AG10803 (cell line): Measurements from ENCODE around the gene APCDD1.
"Not testable (repeated sequence)": the region's sequence is repeated elsewhere in the genome, so short reads cannot be mapped to it uniquely, and the experiment has no call there.

Source experiments
- DNase-seq: peaks from one replicate; pipeline ENCODE4 v3.0.0; 2010; ENCODE audit warnings: low read depth
- H3K4me3 ChIP-seq: 2 replicates; pipeline ENCODE4 v1.5.1; 2011; ENCODE audit warnings: mild to moderate bottlenecking, low read length, control low read depth
- TF ChIP-seq, protein P1 (sequence below): conservative IDR thresholded peaks from 2 replicates; pipeline ENCODE4 v1.5.1; 2011; ENCODE audit warnings: mild to moderate bottlenecking, low read length, control low read depth, inconsistent platforms

The APCDD1 gene

DNA sequence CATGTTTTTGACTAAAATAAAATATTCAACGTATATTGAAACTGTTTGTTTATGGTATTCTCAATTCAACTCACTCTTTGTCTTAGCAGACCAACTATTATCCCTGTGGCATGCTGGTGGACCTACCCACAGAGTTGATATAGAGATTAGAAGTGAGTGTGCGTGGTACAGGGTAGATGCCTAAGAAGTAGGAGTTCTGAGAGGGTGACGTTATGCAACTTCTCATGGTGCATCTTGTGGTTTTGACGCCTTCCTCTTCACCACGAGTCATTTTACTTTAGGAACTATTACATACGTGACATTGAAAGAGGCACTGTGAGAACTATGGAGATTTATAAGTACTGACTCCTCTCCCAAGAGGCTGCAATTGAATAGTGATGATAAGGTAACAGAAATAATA, 44.8 kb downstream of the APCDD1 start:
- DNase-seq, result no peak
- H3K4me3 ChIP-seq, result no peak overlapping the region
- TF ChIP-seq, protein P1, sequence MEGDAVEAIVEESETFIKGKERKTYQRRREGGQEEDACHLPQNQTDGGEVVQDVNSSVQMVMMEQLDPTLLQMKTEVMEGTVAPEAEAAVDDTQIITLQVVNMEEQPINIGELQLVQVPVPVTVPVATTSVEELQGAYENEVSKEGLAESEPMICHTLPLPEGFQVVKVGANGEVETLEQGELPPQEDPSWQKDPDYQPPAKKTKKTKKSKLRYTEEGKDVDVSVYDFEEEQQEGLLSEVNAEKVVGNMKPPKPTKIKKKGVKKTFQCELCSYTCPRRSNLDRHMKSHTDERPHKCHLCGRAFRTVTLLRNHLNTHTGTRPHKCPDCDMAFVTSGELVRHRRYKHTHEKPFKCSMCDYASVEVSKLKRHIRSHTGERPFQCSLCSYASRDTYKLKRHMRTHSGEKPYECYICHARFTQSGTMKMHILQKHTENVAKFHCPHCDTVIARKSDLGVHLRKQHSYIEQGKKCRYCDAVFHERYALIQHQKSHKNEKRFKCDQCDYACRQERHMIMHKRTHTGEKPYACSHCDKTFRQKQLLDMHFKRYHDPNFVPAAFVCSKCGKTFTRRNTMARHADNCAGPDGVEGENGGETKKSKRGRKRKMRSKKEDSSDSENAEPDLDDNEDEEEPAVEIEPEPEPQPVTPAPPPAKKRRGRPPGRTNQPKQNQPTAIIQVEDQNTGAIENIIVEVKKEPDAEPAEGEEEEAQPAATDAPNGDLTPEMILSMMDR, result no peak

DNA sequence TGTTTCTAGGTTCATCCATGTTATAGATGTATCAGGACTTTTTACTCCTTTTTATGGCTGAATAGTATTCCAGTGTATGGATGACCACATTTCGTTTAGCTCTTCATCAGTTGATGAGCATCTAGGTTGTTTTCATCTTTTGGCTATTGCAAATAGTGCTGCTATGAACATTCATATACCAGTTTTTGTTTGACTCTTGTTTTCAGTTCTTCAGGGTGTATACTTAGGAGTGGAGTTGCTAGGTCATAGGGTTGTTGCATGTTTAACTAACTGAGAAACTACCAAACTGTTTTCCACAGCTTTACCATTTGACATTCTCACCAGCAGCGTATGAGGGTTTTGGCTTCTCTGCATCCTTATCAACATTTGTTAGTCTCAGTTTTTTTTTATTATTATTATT, 45.6 kb downstream of the APCDD1 start:
- DNase-seq, result no peak
- TF ChIP-seq, protein P1, result no peak
- H3K4me3 ChIP-seq, result no peak overlapping the region

DNA sequence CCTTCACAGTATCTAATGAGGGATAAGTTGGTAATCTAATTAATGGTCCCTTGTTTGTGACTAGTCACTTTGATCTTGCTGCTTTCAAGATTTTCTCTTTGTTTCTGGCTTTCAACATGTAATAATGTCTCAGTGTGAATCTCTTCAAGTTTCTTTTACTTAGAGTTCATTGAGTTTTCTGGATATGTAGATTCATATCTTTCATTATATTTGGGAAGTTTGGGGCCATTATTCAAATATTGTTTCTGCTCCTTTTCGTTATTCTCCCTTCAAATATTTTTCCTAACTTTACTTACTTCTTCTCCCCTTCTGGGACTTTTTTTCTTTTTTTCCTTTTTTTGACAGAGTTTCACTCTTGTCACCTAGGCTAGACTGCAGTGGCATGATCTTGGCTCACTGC, 50.3 kb downstream of the APCDD1 start:
- TF ChIP-seq, protein P1, result no peak

DNA sequence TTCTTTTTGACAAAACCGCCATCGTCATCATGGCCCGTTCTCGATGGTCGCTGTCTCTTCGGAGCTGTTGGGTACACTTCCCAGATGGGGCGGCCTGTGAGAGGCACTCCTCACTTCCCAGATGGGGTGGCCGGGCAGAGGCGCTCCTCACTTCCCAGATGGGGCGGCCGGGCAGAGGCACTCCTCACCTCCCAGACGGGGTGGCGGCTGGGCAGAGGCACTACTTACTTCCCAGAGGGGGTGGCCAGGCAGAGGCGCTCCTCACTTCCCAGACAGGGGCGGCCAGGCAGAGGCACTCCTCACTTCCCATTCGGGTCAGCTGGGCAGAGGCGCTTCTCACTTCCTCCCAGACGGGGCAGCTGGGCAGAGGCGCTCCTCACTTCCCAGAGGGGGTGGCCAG, 51.5 kb downstream of the APCDD1 start:
- DNase-seq, H3K4me3 ChIP-seq: not testable (repeated sequence)

More for the DNA sequence above, 50.3 kb downstream of the APCDD1 start:
- no peak for DNase-seq
- H3K4me3 ChIP-seq, result no peak overlapping the region

DNA sequence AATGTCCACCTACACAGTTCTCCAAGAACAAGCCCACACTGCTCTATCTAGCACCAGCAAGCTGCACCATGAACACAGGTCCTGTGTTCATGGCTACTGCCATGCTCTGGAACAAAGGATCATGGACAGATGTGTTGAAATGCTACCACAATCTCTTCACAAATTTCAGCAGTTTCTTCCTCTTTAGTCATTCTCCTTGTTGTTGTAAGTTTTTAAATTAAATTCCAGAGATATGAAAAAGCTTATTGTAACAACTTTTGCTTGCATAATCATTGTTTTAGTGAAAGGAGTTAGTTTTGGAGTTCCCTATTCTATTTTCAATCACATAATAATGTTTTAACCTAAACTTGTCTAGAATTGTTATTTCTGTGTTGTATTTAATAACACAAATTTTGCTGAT, 54.2 kb downstream of the APCDD1 start:
- no peak overlapping the region for H3K4me3 ChIP-seq
- peak; percentile 28 for DNase-seq

DNA sequence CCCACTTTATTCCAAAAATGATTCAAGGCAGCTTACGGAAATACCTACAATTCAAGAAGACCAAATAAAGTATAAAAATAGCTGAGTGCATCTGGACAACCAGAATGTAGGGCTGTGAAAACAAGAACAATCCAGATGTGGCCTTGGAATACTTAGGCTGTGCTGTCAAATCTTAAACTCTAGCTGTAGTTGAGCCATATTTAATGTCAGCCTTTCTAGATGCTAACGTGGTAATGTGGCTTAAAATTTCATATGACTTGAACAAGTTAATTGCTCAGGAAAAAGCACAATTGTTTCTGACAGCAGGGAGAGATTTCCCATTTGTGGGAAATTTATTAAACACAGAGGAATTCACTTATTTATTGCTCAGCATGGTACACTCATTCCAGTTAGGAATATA, 56.8 kb downstream of the APCDD1 start:
- peak; percentile 16 for DNase-seq
- no peak overlapping the region for H3K4me3 ChIP-seq
- TF ChIP-seq, protein P1, result no peak

More for the DNA sequence above, 54.2 kb downstream of the APCDD1 start:
- TF ChIP-seq, protein P1, result no peak

DNA sequence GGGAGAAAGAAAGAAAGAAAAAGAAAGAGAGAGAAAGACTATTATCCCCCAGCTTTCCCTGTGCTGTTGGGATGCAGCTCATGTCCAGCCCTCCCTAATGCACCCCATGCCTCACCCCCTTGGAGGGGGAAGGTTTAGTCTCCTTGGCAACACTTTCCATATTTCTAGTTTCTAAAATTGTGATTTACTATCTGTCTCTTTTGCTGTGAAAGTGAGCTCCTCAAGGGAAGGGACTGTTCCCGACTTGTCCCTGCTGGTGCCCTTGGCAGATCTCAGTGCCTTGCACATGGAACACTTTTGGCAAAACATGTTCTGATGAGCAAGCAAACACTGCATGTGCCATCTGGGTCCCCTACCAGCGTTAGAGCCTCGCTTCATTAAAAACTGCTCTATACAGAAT, 59.6 kb downstream of the APCDD1 start:
- no peak for DNase-seq
- H3K4me3 ChIP-seq, result no peak overlapping the region
- TF ChIP-seq, protein P1, result no peak

DNA sequence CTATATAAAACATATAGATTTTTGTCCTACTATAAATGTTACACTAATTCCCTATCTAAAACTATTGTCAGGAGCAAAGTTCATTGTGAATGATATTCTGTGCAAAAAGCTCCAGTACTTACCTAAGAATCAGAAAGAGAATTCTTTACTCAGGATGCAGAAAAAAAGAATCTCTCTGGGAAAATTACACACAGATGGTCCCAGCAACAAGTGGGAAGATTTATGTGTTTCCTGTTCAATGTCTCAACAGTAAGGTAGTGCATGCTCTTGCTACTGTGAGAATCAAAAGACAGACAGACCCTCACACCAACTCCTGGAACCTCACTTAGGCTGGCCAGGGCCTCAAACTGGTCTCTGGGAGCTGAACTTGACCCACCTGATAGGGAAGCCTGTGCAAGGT, 60.2 kb downstream of the APCDD1 start:
- TF ChIP-seq, protein P1, result no peak
- peak; percentile 49 for DNase-seq
- no peak overlapping the region for H3K4me3 ChIP-seq
